ENCODE measurements around the gene RAP1GDS1.

Gene RAP1GDS1

DNA sequence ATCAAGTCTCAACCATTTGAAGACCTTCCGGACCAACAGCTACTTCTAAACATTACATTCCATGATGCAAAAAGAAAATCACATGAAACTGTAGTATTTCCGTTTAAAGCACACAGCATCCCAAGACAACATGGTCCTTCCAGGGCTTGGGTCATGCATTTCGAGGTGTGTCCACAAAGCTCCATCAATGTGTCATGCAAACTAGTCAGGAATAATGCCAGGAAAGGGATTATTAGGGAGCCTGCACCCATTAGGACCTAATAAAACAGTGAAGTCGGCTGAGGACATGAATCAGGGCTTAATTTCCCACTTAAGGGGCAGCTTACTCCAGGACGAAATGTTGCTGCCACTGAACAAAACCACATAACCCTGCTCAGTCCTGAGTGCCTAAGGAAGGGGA lies 219.4 kb downstream of the RAP1GDS1 start:
- no peak for DNase-seq

DNA sequence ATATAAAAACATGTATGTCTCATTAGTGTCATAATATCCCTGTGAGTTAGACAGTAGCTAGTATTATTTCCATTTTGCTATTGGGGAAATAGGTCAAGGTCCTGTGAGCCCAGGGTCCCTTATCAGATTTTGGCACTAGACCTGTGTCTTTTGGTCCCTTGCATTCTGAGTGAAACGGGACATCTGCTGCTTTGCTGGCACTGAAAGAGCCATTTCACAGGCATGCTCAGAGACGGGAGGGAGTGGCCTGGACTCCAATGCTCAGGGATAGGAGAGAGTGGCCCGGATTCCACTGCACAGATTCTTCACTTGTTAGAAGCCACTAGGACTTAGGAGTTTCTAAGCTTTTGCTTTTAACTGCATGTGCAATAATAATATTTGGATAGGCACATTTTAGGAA lies 220.0 kb downstream of the RAP1GDS1 start:
- DNase-seq, result peak in 21 of 51 donors; percentile 2 to 52 (median 27)

DNA sequence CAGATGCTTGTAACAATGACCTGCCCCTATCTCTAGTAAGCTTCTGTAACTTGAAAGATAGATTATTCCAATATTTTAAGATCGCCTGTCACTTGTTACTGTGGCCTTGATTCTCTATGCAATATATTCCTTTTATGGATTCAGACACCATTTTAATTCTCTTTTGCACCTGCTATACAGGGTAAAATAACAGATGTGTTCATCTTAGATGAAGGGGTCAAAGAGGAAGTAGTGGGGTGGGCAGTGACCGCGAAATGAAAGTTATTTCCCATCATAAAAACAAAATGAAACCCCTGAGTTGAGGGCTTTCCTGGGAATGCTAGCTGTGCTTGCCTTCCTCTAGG lies 221.3 kb downstream of the RAP1GDS1 start:
- no peak for DNase-seq

DNA sequence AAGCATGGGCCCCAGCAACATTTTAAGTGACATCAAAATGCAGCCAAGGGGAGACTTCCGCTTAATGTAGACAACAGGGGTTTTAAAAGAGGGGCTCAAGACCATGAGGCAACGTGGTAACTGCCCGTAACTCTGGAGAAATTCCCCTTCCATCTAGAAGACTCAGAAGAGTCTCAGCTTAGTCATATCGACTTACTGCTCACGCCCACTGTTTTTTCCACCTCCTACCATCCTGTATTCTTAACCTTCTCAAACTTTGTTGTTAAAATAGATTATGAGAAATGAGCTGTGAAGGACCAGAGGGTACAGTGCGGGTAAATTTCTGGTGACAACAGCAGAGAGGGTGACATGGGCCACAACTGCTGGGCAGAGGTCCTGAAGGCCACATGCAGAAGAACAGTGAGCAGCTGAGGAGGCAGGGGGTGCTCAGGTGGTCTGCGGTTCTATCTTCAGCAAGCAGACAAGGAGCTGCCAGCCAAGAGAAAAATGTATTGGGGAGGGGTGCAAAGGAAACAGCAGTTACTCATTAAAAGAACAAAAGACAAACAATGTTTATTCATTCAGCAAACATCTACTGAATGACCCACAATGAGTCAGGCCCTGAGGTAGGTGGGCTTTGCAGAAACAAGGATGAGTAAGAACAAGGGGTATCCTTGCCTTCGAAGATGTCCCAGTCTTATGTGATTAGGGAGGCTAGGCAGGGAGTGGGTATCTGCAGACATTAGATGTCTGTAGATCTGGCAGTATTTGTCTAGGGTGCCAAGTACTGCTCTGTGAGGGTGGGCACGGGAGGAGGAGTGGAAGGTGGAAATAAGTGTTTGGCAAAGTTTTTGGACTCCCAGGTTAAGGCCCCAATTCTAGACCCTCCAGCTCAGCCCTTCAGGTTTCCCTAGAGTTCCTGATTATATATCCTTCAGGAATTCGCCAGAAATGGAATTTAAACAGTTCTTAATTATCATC lies 221.9 kb downstream of the RAP1GDS1 start:
- DNase-seq, result no peak

DNA sequence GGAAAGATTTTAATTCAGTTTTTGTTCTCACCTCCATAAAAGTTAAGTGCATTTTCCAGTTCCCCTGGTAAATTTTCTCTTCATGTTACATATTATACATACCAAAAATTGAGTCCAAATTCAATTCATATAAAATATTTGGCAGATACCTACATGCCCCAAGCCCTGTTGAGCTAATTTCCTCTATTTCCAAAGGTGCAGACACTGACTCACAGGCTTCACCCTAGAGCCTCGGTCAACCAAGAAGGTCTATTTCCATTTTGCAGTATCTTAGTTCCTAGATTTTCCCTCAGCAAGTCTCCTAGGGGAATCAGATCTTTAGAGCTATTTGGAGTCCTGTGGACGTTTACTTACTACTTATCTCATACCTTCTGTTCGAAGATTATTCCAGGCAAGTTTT lies 222.8 kb downstream of the RAP1GDS1 start:
- no peak for DNase-seq

DNA sequence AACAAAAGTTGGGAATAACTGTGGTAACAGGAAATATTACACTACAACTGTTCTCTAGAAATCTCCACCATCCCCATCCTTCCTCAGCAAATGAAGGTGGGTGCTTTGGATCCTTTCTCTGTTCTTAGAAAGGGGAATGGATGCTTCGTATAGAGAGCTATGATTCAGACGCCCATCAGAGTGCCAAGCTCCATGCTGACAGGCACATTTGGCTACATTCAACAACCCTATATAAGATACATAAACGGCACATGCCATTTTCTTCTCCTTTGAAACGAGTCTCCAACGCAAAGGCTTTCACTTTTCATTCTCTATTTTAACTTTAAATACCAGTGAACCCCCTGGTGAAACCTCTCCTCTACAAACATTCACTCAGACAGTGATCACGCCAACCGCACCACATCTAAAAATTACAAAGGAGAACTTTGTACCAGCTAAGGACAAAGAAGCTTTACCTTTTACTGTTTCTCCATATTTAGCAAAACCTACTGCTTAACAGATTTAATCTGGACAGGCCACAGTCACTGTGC lies 224.7 kb downstream of the RAP1GDS1 start:
- no peak for DNase-seq

DNA sequence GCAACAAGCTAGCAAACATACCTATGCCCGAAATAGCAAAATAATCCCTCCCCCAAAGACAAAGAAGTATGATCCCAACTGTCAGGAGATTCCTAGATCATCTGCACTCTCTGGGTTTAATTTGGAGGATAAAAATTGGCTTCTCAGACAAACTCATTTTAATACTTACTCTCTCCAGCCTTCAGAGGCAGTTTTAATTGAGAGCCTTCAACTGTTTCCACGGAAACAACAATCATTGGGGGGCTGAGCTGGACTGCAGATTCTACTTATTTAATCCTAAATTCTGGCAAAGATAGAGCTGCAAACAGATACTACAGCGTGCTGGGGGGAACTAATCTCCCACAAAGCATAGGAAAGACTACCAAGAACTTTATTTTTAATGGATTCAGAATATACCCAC lies 229.1 kb downstream of the RAP1GDS1 start:
- DNase-seq, result no peak

DNA sequence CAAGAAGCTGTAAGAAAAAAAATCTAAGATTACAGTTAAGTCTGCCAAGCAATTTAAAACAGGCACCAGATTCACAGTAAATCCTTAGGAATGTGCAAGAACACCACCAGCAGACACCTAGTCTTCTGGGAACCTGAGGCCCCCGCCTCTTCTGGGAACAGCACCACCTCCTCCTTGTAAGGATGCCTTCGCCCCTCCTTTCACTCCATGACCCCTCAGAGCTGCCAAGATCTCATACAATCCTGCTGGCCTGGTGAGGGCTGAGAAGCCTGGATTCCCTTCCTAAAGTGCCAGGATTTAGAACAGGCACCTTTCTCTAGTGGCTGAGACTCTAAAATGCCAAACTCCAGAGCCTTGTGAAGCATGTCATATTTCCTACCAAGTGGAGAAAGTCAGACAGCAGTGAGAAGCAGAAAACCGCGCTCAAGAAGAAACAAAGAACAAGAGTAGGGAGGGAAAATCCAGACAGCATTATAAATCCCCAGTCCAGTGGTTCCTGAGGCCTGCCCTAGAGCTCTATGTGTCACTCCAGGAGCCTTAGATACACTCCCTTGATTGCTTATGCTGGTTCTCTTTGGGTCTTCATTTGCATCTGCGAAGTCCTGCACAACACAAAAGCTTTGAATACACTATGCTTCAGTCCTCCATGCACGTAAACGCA lies 230.8 kb downstream of the RAP1GDS1 start:
- DNase-seq, result peak in 6 of 51 donors; percentile 5 to 29 (median 18)

DNA sequence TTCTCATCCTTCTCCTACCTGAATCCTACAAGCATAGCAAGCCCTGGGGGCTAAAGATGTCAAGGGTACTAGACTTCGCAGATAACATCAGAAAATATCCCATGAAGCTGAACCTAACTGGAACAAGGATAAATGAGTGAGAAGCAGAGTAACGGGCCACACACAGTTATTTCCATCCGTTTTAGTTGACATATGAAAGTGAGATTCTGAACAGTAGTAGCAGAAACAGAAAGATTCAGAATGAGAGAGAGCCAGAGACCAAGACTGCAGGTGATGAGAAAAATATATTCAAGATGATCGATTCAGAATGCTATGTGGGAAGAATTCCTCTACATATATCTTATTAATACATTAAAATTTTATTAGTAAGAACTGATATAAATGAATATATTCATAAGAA lies 232.1 kb downstream of the RAP1GDS1 start:
- DNase-seq, result no peak
